Stimulated activated CD8-positive, alpha-beta memory T cell treated with anti-CD3 and anti-CD28 coated beads, Interleukin-12 subunit alpha, Interleukin-12 subunit beta, amount 100 ng/mL, for 24 hours (primary cell): ENCODE results near the gene CAPN1.

Experiments used
- DNase-seq: peaks from one replicate; pipeline ENCODE4 v3.0.0-alpha.2; 2020; ENCODE audit errors: extremely low read depth

The CAPN1 gene

DNA sequence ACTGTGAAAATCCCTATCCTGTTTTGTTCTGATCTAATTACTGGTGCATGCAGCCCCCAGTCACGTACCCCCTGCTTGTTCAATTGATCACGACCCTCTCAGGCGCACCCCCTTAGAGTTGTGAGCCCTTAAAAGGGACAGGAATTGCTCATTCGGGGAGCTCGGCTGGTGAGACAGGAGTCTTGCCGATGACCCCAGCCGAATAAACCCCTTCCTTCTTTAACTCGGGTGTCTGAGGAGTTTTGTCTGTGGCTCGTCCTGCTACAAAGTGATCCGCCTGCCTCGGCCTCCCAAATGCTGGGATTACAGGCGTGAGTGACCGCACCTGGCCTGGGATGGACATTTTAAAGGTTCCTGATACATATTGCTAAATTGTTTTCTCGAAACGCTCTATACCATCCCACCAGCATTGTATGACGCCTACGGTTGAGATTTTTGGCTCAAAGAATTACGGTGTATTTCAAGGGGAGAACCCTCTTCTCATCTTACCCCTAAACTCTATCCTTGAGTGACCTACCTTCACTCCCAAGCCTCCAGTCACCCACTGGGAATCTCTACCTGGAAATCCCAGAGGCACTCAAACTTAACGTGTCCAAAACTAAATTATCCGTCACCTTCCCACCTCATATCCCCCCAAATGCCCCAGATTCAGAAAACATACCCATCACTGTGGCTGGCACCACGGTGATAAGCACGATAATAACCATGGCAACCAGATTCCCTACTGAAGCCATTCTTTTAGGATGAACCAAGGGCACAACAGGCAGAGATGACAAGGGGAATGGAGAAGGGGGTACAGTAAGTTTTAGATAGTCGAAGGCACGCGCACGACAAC, 79.2 kb downstream of the CAPN1 start:
- DNase-seq: no peak
